Neural progenitor cell (in vitro differentiated cells): ENCODE data around the gene PDCD6IP. TPM values are rescaled to one million over a fixed set of nuclear protein-coding genes. Genes with fewer than 3 reads are reported as not detected.

Experiments
- DNase-seq: peaks from one replicate; pipeline ENCODE4 v3.0.0-alpha.2; 2016; ENCODE audit warnings: low spot score
- H2AFZ ChIP-seq: fragments of 200-600 bp; sonication (generic); replicated peaks from 2 replicates; pipeline ENCODE4 v1.6.1; 2016; ENCODE audit warnings: antibody characterized with exemption
- H3F3A ChIP-seq: fragments of 200-600 bp; sonication (generic); 2 replicates; pipeline ENCODE4 v1.6.1; 2016; ENCODE audit warnings: antibody characterized with exemption, low read depth
- H3K27ac ChIP-seq: fragments of 200-600 bp; sonication (generic); 2 replicates; pipeline ENCODE4 v1.5.1; 2016; ENCODE audit warnings: mild to moderate bottlenecking
- H3K27me3 ChIP-seq: fragments of 200-600 bp; sonication (generic); 2 replicates; pipeline ENCODE4 v1.6.1; 2016; ENCODE audit warnings: mild to moderate bottlenecking, moderate library complexity
- H3K36me3 ChIP-seq: fragments of 200-600 bp; sonication (generic); 2 replicates; pipeline ENCODE4 v1.5.1; 2016
- H3K4me1 ChIP-seq: fragments of 200-600 bp; sonication (generic); 2 replicates; pipeline ENCODE4 v1.6.1; 2016; ENCODE audit warnings: mixed run types
- H3K4me2 ChIP-seq: fragments of 200-600 bp; sonication (generic); 2 replicates; pipeline ENCODE4 v1.6.1; 2016
- H3K4me3 ChIP-seq: fragments of 200-600 bp; sonication (generic); 2 replicates; pipeline ENCODE4 v1.5.1; 2016
- H3K79me2 ChIP-seq: fragments of 200-600 bp; sonication (generic); 2 replicates; pipeline ENCODE4 v1.6.1; 2016; ENCODE audit warnings: low read depth
- H3K9ac ChIP-seq: fragments of 200-600 bp; sonication (generic); 2 replicates; pipeline ENCODE4 v1.6.1; 2016
- H3K9me3 ChIP-seq: fragments of 200-600 bp; sonication (generic); 2 replicates; pipeline ENCODE4 v1.5.1; 2016; ENCODE audit warnings: low read depth
- H4K20me1 ChIP-seq: fragments of 200-600 bp; sonication (generic); 2 replicates; pipeline ENCODE4 v1.6.1; 2016; ENCODE audit warnings: low read depth
- H3K27ac Mint-ChIP-seq: 3 replicates; pipeline ENCODE4 v1.8.0; 2021; ENCODE audit warnings: mixed read lengths
- H3K27me3 Mint-ChIP-seq: 2 replicates; pipeline ENCODE4 v1.8.0; 2022; ENCODE audit warnings: low read depth, mild to moderate bottlenecking, inconsistent platforms, moderate library complexity, mixed read lengths; ENCODE audit not compliant: insufficient read depth
- H3K36me3 Mint-ChIP-seq: 3 replicates; pipeline ENCODE4 v1.8.0; 2021; ENCODE audit warnings: mixed read lengths
- H3K4me1 Mint-ChIP-seq: 3 replicates; pipeline ENCODE4 v1.8.0; 2021; ENCODE audit warnings: mixed read lengths
- H3K4me3 Mint-ChIP-seq: 3 replicates; pipeline ENCODE4 v1.8.0; 2021; ENCODE audit warnings: mild to moderate bottlenecking, moderate library complexity, mixed read lengths
- H3K9me3 Mint-ChIP-seq: 3 replicates; pipeline ENCODE4 v1.8.0; 2020; ENCODE audit warnings: mixed read lengths
- CTCF ChIP-seq: fragments of 200-600 bp; sonication (generic); IDR thresholded peaks from 2 replicates; pipeline ENCODE4 v1.5.1; 2017; ENCODE audit warnings: antibody characterized with exemption, mild to moderate bottlenecking
- EZH2 ChIP-seq: fragments of 200-600 bp; sonication (generic); IDR thresholded peaks from 2 replicates; pipeline ENCODE4 v1.6.1; 2017; ENCODE audit warnings: antibody characterized with exemption, mild to moderate bottlenecking, moderate library complexity
- EZH2phosphoT487 ChIP-seq: fragments of 200-600 bp; sonication (generic); IDR thresholded peaks from 2 replicates; pipeline ENCODE4 v1.6.1; 2017; ENCODE audit warnings: antibody characterized with exemption
- total RNA-seq: library from RNA; depleted of rRNA; stranded (reverse); fragments of >200 nt; gene quantifications from 2 replicates; pipeline ENCODE4 v1.2.3, GENCODE V29; 2015; ENCODE audit warnings: low replicate concordance

The PDCD6IP gene
- total RNA-seq, 1 donor from 2014 or later = 93.7 TPM

- Histone ChIP-seq H3K79me2 (peaks cover 57% of the 10 kb centered on the region), H3K4me2 (no peak overlapping the region), H3K4me1 (peaks cover 5% of the 10 kb centered on the region), H3F3A (peaks cover 4% of the 10 kb centered on the region), H3K9ac (no peak overlapping the region), H3K9me3 (no peaks in the 10 kb centered on the region), H2AFZ (no peak overlapping the region), H3K27ac (no peak overlapping the region), H4K20me1 (peaks cover 28% of the 10 kb centered on the region), H3K4me3 (no peak overlapping the region), H3K27me3 (no peaks in the 10 kb centered on the region), H3K36me3 (peaks cover 19% of the 10 kb centered on the region)
- DNase-seq = no peak
- H3K9me3 Mint-ChIP-seq = no peaks in the 10 kb centered on the region
- H3K27ac Mint-ChIP-seq = no peak overlapping the region
- TF ChIP-seq EZH2phosphoT487 = no peak
- TF ChIP-seq CTCF = no peak
- no peak for TF ChIP-seq EZH2
- H3K4me1 Mint-ChIP-seq = peaks cover 5% of the 10 kb centered on the region
- no peak overlapping the region for H3K4me3 Mint-ChIP-seq
- peaks cover 2% of the 10 kb centered on the region for H3K27me3 Mint-ChIP-seq
- peaks cover 13% of the 10 kb centered on the region for H3K36me3 Mint-ChIP-seq
Observed at GRCh38 chr3:33810545-33810944, 12.1 kb downstream of the PDCD6IP start.

GRCh38 chr3:33821989-33822388, 23.6 kb downstream of the PDCD6IP start:
- Mint-ChIP-seq H3K27me3 (no peaks in the 10 kb centered on the region), H3K36me3 (peaks cover 13% of the 10 kb centered on the region), H3K4me1 (no peaks in the 10 kb centered on the region), H3K4me3 (no peak overlapping the region), H3K9me3 (no peaks in the 10 kb centered on the region), H3K27ac (no peak overlapping the region)
- no peaks in the 10 kb centered on the region for H3K9me3 ChIP-seq
- peaks cover 14% of the 10 kb centered on the region for H3K79me2 ChIP-seq
- TF ChIP-seq CTCF = no peak
- TF ChIP-seq EZH2phosphoT487 = no peak
- TF ChIP-seq EZH2 = no peak
- no peaks in the 10 kb centered on the region for H3F3A ChIP-seq
- peaks cover 7% of the 10 kb centered on the region for H3K36me3 ChIP-seq
- no peak overlapping the region for H2AFZ ChIP-seq
- no peak overlapping the region for H3K27ac ChIP-seq
- no peaks in the 10 kb centered on the region for H3K27me3 ChIP-seq
- H3K4me2 ChIP-seq = no peak overlapping the region
- no peak overlapping the region for H3K9ac ChIP-seq
- no peak for DNase-seq
- no peaks in the 10 kb centered on the region for H4K20me1 ChIP-seq
- no peak overlapping the region for H3K4me3 ChIP-seq
- H3K4me1 ChIP-seq = no peaks in the 10 kb centered on the region

- no peak overlapping the region for H3K4me2 ChIP-seq
- no peaks in the 10 kb centered on the region for H4K20me1 ChIP-seq
- peaks cover 7% of the 10 kb centered on the region for H3K36me3 ChIP-seq
- H2AFZ ChIP-seq = no peak overlapping the region
- TF ChIP-seq EZH2 (no peak), CTCF (no peak), EZH2phosphoT487 (no peak)
- no peaks in the 10 kb centered on the region for H3K27me3 Mint-ChIP-seq
- H3F3A ChIP-seq = no peaks in the 10 kb centered on the region
- no peaks in the 10 kb centered on the region for H3K4me1 ChIP-seq
- H3K79me2 ChIP-seq = peaks cover 11% of the 10 kb centered on the region
- no peak overlapping the region for H3K4me3 ChIP-seq
- H3K27me3 ChIP-seq = no peaks in the 10 kb centered on the region
- H3K27ac Mint-ChIP-seq = no peak overlapping the region
- H3K9me3 Mint-ChIP-seq = no peaks in the 10 kb centered on the region
- H3K4me3 Mint-ChIP-seq = no peak overlapping the region
- H3K27ac ChIP-seq = no peak overlapping the region
- H3K9me3 ChIP-seq = no peaks in the 10 kb centered on the region
- no peak overlapping the region for H3K9ac ChIP-seq
- peaks cover 11% of the 10 kb centered on the region for H3K36me3 Mint-ChIP-seq
- H3K4me1 Mint-ChIP-seq = no peaks in the 10 kb centered on the region
- DNase-seq = no peak
Observed at GRCh38 chr3:33823821-33824220, 25.4 kb downstream of the PDCD6IP start.
